Muscle layer of duodenum (tissue), 2 donors: ENCODE data around the gene CLSTN2.

Experiments
- H3K27ac ChIP-seq: one replicate; pipeline ENCODE4 v1.7.0; 2013; ENCODE audit warnings: mild to moderate bottlenecking, low read length
- H3K27me3 ChIP-seq: one replicate; pipeline ENCODE4 v1.7.0; 2013; ENCODE audit warnings: low read depth, mild to moderate bottlenecking, control low read depth, low read length
- H3K36me3 ChIP-seq, 2 donors: one replicate each; pipeline ENCODE4 v1.7.0; 2013; ENCODE audit warnings: low read length in 2 of 2, control low read depth in 1 of 2, mild to moderate bottlenecking in 1 of 2; ENCODE audit not compliant: insufficient read depth in 2 of 2, control insufficient read depth in 1 of 2
- H3K4me1 ChIP-seq, 2 donors: one replicate each; pipeline ENCODE4 v1.7.0; 2013; ENCODE audit warnings: low read length in 2 of 2, mild to moderate bottlenecking in 2 of 2, control low read depth in 1 of 2, moderate library complexity in 1 of 2; ENCODE audit not compliant: insufficient read depth in 2 of 2, control insufficient read depth in 1 of 2
- H3K4me3 ChIP-seq, 2 donors: one replicate each; pipeline ENCODE4 v1.7.0; 2013; ENCODE audit warnings: low read length in 2 of 2, low read depth in 1 of 2, mild to moderate bottlenecking in 1 of 2
- H3K9me3 ChIP-seq, 2 donors: one replicate each; pipeline ENCODE4 v1.7.0; 2013; ENCODE audit warnings: low read length in 2 of 2, control low read depth in 1 of 2, mild to moderate bottlenecking in 1 of 2; ENCODE audit not compliant: control insufficient read depth in 1 of 2
- donor health status: healthy.

The CLSTN2 gene

DNA sequence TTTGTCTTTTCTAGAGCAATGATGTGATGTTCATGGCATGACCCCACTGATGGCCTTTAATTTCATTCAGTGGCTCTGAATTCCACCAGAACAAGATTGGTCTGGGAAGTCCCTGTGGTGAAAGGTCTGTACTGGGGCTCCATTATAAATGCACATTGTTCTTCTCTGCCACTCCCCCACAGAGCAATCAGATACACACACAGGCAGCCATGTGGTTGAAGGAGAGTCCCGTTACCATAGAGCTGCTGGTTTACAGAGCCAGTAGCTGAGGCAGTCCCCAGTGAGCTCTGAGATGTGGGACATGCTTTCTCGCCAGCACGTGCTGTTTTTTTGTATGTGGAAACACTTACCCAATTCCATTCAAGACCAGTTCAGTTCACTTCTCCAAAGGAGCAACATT is 570.2 kb downstream of the CLSTN2 start:
- H3K36me3 ChIP-seq, result no peaks in the 10 kb centered on the region
- H3K9me3 ChIP-seq, result no peaks in the 10 kb centered on the region
- no peak overlapping the region for H3K4me3 ChIP-seq
- peaks cover 0 to 13% of the 10 kb centered on the region in 2 donors for H3K4me1 ChIP-seq
- H3K27me3 ChIP-seq, result no peaks in the 10 kb centered on the region
- no peak overlapping the region for H3K27ac ChIP-seq

GRCh38 chr3:140505876-140506275 is 570.9 kb downstream of the CLSTN2 start:
- H3K9me3 ChIP-seq, result no peaks in the 10 kb centered on the region
- no peak overlapping the region for H3K4me3 ChIP-seq
- H3K4me1 ChIP-seq, result peaks cover 0 to 13% of the 10 kb centered on the region in 2 donors
- H3K27me3 ChIP-seq, result no peaks in the 10 kb centered on the region
- no peak overlapping the region for H3K27ac ChIP-seq
- no peaks in the 10 kb centered on the region for H3K36me3 ChIP-seq

- no peaks in the 10 kb centered on the region for H3K36me3 ChIP-seq
- H3K9me3 ChIP-seq, result no peaks in the 10 kb centered on the region
- no peak overlapping the region for H3K4me3 ChIP-seq
- H3K27ac ChIP-seq, result no peak overlapping the region
- H3K4me1 ChIP-seq, result peaks cover 0 to 13% of the 10 kb centered on the region in 2 donors
- H3K27me3 ChIP-seq, result no peaks in the 10 kb centered on the region
Measured at GRCh38 chr3:140508550-140508949, 573.6 kb downstream of the CLSTN2 start.

DNA sequence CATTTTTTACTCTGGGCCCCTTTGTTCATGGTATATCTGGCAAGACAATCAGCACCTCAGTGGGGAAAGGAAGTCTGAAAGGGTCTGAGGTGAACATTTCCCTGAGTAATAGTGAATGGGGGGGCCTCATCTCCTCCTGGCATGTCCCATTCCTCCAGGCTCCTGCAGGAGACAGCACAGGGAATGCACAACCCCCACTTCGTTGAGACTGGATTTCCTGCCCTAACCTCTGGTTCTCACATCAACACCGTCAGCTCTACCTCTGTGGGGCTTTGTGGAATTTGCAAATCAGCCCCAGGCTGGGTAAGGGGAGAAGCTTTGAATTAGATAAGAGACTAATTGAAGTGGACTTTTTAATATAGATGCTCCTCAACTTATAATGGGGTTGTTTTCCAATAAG is 574.5 kb downstream of the CLSTN2 start:
- H3K4me1 ChIP-seq, result peaks cover 0 to 13% of the 10 kb centered on the region in 2 donors
- H3K9me3 ChIP-seq, result no peaks in the 10 kb centered on the region
- H3K36me3 ChIP-seq, result no peaks in the 10 kb centered on the region
- no peak overlapping the region for H3K4me3 ChIP-seq
- no peaks in the 10 kb centered on the region for H3K27me3 ChIP-seq
- no peak overlapping the region for H3K27ac ChIP-seq

DNA sequence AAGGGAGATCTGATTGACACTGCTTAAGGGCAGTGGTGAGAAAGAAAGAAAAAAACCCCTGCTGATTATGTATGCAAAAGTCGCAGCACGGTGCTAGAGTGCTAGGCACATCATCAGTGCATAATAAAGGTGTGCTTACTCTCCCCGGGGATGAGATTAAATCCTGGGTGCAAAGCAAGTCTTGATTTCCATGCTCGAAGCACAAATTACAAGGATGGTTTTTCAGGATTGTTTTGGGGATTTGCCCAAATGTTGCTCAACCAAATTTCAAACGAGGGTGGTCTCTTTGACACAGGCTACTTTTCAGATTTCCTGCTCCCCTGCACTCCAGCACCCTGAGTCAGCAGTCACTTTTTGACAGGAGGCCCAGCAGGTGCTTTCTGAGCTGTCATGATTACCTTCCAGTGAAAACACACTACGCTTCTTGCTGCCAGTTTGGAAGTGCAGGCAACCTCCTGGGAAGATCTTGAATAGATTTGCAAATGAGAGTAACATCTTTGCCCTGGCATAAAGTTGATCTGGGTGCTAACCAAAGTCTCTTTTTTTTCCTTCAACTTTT is 575.4 kb downstream of the CLSTN2 start:
- Histone ChIP-seq H3K9me3 (no peaks in the 10 kb centered on the region), H3K4me3 (no peak overlapping the region), H3K27ac (no peak overlapping the region), H3K4me1 (peaks cover 0 to 6% of the 10 kb centered on the region in 2 donors), H3K36me3 (no peaks in the 10 kb centered on the region), H3K27me3 (no peaks in the 10 kb centered on the region)

DNA sequence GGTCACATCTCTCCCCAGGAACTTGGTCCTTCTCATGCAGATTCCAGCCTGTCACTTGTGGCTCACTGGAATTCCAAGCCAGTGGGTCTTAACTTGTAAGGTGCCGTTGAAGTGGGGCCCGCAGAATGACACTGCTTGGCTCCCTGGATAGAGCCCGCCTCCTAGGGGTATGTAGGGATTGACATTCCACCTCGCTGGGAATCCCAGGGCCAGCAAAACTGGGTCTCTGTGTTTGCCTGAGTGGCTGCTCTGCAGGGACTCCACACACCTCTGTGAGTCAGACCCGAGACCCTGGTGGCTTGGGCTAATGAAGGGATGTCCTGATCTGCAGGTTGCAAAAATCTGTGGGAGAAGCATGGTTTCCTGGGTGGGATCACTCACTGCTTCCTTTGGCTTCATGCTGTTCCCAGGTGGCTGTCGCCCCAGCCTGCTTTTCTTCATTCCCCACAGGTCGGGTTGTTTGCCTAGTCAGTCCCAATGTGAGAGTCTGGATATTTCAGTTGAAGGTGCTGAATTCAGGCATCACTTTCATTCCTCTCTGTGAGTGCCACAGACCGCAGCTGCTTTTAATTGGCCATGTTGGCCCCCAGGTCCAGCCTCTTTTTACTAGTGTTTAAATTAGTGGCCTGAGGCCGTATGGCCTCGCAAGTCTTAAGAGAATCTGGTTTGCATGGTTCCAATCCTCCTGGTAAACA is 586.9 kb downstream of the CLSTN2 start:
- H3K27me3 ChIP-seq, result no peaks in the 10 kb centered on the region
- no peak overlapping the region for H3K27ac ChIP-seq
- no peak overlapping the region for H3K4me3 ChIP-seq
- no peaks in the 10 kb centered on the region for H3K4me1 ChIP-seq
- no peaks in the 10 kb centered on the region for H3K36me3 ChIP-seq
- peaks cover under 1 to 3% of the 10 kb centered on the region in 2 donors for H3K9me3 ChIP-seq

DNA sequence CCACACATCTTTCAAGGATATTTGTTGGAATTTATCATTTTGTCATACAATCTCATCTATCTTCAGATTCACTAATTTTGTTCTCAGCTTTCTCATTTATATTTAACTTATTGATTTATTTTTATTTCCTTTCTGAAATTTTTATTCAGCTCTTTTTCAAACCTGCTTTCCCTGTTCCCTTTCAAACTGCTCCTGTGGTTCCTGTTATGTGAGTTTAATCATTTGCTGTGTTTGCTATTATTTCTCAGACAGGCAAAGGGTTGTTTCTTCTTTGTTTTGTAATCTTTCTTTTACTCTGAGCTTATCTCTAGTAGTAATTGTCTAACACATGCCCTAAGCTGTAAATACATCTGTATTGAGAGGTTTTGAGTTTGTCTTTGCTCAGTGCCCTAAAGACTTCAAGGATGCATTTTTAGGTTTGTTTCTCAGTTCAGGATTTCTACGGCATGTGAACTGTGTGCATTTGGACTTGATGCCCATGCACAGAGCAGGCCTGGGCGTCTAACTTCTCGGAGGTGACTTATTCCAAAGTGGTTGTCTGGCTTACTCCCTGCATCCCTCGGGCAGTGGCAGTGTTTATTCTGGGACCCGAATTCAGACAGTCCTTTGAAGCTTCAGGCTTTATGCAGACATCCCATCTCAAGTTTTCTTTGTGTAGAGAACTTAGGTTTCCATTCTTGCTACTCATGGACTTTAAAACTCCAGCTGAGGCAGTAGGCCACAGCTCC is 587.8 kb downstream of the CLSTN2 start:
- H3K27me3 ChIP-seq, result no peaks in the 10 kb centered on the region
- no peak overlapping the region for H3K27ac ChIP-seq
- no peaks in the 10 kb centered on the region for H3K36me3 ChIP-seq
- H3K4me3 ChIP-seq, result no peak overlapping the region
- no peaks in the 10 kb centered on the region for H3K4me1 ChIP-seq
- peaks cover 0 to 3% of the 10 kb centered on the region in 2 donors for H3K9me3 ChIP-seq

DNA sequence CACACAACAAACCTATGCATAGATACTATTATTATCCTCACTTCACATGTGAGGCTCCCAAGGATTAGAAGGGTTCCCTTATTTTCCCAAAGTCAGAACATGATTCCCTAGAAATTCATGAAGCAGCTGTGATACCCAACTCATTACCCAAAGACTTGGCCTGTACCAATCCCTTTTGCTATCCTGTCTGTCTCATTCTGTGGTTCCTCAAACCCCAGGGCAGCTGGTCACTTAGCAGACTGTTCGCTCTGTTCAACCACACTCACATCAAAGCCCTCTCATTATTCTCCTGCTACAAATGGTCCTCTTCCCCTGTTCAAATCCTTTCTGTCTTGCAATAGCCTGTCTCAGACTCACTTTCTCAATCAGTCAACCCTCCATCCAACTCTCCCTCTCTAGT is 588.6 kb downstream of the CLSTN2 start:
- Histone ChIP-seq H3K36me3 (no peaks in the 10 kb centered on the region), H3K9me3 (no peaks in the 10 kb centered on the region), H3K4me3 (no peak overlapping the region), H3K27me3 (no peaks in the 10 kb centered on the region), H3K27ac (no peak overlapping the region), H3K4me1 (no peaks in the 10 kb centered on the region)

DNA sequence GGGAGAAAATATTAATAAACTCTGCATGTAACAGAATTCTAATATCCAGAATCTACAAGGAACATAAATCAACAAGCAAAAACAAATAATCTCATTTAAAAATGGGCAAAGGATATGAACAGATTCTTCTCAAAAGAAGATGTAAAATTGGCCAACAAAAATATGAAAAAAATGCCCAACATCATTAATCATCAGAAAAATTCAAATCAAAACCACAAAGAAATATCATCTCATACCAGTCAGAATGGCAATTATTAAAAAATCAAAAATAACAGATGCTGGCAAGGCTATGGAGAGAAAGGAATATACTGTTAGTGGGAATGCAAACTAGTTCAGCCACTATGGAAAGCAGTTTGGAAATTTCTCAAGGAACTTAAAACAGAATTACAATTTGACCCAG is 592.2 kb downstream of the CLSTN2 start:
- Histone ChIP-seq H3K9me3 (no peaks in the 10 kb centered on the region), H3K4me3 (no peak overlapping the region), H3K4me1 (peaks cover 0 to 6% of the 10 kb centered on the region in 2 donors), H3K27ac (no peak overlapping the region), H3K36me3 (no peaks in the 10 kb centered on the region), H3K27me3 (no peaks in the 10 kb centered on the region)

DNA sequence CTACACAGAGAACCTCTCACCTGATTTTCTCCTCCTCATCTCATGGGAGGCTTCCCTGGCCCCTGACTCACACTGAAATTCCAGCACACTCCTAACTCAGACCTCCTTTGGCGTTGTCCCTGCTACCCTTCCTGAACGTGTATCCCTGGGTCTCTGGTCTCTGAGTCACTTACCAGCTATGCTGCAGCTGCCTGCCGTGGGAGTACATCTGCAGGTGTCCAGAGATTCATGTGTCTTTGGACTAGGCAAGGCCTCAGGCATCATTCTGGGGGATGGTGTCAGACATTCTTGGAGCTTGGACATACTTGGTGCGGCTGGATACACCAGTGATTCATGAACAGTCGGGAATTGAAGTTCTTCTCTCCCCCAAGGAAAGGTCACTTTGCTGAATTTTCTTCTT is 594.1 kb downstream of the CLSTN2 start:
- Histone ChIP-seq H3K27ac (no peak overlapping the region), H3K36me3 (no peaks in the 10 kb centered on the region), H3K9me3 (peaks cover 0 to 4% of the 10 kb centered on the region in 2 donors), H3K4me1 (peaks cover 0 to 6% of the 10 kb centered on the region in 2 donors), H3K4me3 (no peak overlapping the region), H3K27me3 (no peaks in the 10 kb centered on the region)

GRCh38 chr3:140529558-140529957 is 594.6 kb downstream of the CLSTN2 start:
- no peak overlapping the region for H3K4me3 ChIP-seq
- H3K4me1 ChIP-seq, result peaks cover 0 to 6% of the 10 kb centered on the region in 2 donors
- no peaks in the 10 kb centered on the region for H3K27me3 ChIP-seq

More at GRCh38 chr3:140529558-140529957, 594.6 kb downstream of the CLSTN2 start:
- no peaks in the 10 kb centered on the region for H3K36me3 ChIP-seq
- peaks cover 0 to 6% of the 10 kb centered on the region in 2 donors for H3K9me3 ChIP-seq
- no peak overlapping the region for H3K27ac ChIP-seq
